ENCODE measurements around the gene SASH3.

Gene SASH3

DNA sequence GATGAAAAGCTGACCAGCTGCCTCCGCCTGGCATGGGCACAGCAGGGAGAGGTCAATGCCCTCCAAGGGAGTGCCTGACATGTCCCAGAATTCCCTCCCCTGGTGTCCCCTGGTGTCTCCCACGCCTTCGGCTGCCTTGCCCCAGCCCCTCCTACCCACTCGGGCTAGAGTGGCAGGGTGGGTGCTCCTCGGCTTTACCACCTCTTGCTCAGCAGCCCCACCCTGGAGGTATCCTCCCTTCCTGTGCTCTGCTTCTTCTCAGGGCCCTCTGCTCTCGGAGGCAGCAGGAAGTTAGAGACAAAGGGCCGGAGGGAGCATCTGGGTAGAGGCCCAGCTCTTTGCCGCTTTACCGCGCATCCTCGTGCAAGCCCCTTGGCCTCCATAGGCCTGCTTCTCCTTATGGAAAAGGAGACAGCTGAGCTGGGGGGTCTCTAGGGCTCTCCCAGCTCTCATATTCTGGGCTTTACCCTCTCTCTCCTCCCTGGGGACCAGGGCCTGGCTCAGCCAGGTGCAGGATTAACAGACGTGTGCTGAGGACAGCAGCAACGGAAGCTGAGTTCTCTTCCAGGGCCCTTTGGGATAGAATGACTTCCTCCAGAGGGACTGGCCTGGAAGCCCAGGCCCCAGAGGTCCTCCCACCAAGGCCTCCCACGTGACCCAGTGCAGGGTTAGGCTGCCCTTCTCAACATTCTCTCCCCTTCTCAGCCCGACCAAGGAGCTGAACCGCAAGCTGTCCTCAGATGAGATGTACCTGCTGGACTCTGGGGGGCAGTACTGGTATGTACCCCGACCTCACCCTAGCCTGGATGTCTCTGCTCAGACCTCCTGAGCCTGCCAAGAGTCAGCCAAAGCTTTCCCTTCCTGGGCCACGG lies 23.7 kb upstream of the SASH3 start:
- TF ChIP-seq, protein P1, sequence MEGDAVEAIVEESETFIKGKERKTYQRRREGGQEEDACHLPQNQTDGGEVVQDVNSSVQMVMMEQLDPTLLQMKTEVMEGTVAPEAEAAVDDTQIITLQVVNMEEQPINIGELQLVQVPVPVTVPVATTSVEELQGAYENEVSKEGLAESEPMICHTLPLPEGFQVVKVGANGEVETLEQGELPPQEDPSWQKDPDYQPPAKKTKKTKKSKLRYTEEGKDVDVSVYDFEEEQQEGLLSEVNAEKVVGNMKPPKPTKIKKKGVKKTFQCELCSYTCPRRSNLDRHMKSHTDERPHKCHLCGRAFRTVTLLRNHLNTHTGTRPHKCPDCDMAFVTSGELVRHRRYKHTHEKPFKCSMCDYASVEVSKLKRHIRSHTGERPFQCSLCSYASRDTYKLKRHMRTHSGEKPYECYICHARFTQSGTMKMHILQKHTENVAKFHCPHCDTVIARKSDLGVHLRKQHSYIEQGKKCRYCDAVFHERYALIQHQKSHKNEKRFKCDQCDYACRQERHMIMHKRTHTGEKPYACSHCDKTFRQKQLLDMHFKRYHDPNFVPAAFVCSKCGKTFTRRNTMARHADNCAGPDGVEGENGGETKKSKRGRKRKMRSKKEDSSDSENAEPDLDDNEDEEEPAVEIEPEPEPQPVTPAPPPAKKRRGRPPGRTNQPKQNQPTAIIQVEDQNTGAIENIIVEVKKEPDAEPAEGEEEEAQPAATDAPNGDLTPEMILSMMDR (IDR thresholded peaks at IDR 0.05; ENCODE audit: low read depth, low read length) = no peak
- no peak overlapping the region for H3K4me3 ChIP-seq (replicated peaks in 1 of 2; ENCODE audit: low read depth in 2 of 2, low read length in 2 of 2)
- no peak for DNase-seq (ENCODE audit: low read depth in 2 of 2)

DNA sequence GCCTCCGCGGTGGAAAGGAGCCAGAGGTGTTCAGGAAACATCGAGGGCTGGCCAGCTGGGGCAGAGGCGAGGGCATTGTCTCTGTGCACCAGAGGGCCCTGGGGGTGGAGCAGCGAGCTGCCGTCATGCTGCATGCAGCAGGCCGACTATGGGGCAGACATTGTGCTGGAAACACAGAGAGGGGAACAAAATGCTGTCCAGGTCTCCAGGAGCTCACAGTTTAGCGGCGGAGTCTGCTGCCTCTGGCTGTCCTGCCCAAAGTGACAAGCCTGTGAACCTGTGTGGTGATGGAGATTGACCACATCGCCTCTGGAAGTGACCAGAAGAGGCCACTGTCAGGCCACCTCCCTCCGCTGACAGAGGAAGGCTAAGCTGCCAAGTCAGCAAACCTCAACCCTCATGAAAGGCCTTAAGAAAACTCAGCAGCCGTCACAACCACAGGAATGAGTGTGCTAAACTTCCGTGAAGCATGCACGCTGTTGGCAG lies 20.1 kb upstream of the SASH3 start:
- H3K4me3 ChIP-seq (replicated peaks in 1 of 2; ENCODE audit: low read depth in 2 of 2, low read length in 2 of 2) = no peak overlapping the region

DNA sequence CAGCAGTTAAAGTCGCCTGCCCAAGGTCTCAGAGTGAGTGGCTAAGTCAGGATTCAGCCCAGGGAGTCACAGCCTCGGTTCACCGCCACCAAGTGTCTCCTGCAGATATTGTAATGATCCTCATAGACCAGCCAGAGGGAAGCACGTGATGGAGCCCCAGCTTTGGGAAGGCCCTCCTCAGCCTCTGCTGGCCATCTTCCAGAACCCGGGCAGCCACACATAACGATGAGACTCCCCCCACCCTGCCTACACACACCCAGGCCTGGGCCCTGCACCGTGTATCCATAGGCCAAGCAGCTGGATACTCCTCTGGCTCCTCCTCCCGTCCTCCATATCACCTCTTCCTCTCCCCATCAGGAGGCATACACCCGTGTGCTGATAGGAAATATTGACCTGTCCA lies 19.6 kb upstream of the SASH3 start:
- TF ChIP-seq, protein P1 (IDR thresholded peaks at IDR 0.05; ENCODE audit: low read depth, low read length) = no peak
- no peak for DNase-seq (ENCODE audit: low read depth in 2 of 2)
- H3K4me3 ChIP-seq (replicated peaks in 1 of 2; ENCODE audit: low read depth in 2 of 2, low read length in 2 of 2) = no peak overlapping the region

More for the DNA sequence above, 20.1 kb upstream of the SASH3 start:
- DNase-seq (ENCODE audit: low read depth in 2 of 2) = peak; percentile 79 to 86
- TF ChIP-seq, protein P1 (IDR thresholded peaks at IDR 0.05; ENCODE audit: low read depth, low read length) = no peak

DNA sequence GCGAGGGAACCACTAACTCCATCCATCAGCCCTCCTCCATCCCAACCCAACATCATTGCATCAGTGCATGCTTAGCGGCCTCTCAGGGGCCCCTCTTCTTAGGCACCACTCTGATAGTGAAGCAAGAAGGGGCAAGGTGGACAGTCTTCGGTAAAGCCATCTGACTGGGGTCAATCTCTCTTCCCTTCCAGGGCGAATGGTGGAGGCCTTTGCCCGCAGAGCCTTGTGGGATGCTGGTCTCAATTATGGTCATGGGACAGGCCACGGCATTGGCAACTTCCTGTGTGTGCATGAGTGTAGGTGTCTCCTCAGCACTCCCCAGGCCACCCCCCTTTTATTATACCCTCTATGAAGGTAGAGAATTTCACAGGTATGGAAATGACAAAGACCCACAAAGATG lies 18.8 kb upstream of the SASH3 start:
- DNase-seq (ENCODE audit: low read depth in 2 of 2) = no peak
- no peak overlapping the region for H3K4me3 ChIP-seq (replicated peaks in 1 of 2; ENCODE audit: low read depth in 2 of 2, low read length in 2 of 2)
- TF ChIP-seq, protein P1 (IDR thresholded peaks at IDR 0.05; ENCODE audit: low read depth, low read length) = no peak

DNA sequence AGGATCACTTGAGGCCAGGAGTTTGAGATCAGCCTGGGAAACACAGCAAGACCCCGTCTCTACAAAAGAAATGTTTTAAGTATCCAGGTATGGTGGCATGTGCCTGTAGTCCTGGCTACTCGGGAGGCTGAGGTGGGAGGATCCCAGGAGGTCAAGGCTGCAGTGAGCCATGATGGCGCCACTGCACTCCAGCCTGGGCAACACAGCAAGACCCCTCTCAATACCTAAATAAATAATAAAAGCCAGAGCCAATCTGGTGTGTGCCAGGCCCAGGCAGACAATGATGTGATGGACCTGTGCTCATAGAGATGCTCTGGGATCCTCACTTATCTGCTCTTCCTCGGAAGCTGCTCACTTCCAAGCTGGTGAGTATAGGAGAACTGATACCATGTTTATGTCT lies 18.2 kb upstream of the SASH3 start:
- TF ChIP-seq, protein P1 (IDR thresholded peaks at IDR 0.05; ENCODE audit: low read depth, low read length) = no peak
- no peak for DNase-seq (ENCODE audit: low read depth in 2 of 2)

DNA sequence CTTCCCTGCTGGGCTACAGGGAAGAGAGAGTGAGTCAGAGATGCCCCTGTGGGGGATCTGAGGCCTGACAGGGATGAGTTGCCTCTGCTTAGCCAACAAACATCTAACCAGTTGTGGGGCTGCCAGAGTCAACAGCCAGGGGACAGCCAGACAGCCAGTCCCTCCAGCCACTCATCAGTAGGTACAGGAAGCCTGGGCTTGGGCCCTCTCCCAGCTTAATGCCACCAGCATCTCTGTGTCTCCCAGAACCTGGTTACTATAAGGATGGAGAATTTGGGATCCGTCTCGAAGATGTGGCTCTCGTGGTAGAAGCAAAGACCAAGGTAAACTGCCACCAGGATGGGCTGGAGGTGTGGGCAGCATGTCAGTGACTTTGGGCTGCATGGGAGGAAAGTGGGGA lies 17.3 kb upstream of the SASH3 start:
- DNase-seq (ENCODE audit: low read depth in 2 of 2) = no peak
- TF ChIP-seq, protein P1 (IDR thresholded peaks at IDR 0.05; ENCODE audit: low read depth, low read length) = no peak
- H3K4me3 ChIP-seq (replicated peaks in 1 of 2; ENCODE audit: low read depth in 2 of 2, low read length in 2 of 2) = no peak overlapping the region

More for the DNA sequence above, 18.2 kb upstream of the SASH3 start:
- H3K4me3 ChIP-seq (replicated peaks in 1 of 2; ENCODE audit: low read depth in 2 of 2, low read length in 2 of 2) = no peak overlapping the region
